ENCODE data around the gene NAALADL2.

DNA sequence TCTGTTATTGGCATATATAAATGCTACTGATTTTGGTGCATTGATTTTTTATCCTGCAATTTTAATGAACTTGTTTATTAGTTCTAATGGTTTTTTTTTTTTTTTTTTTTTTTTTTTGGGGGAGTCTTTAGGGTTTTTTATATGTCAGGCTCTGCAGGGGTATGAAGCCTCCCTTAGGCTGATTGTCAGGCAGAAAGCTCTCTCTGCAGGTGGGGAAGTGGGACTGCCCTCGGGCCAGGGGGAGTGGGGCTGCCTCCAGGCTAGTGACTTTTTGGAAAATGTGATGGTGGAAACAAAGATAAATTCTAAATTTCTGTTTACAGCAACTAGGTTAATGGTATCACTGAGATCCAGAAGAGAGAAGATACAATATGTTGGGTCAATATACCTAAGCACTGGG is 14.4 kb upstream of the NAALADL2 start:
- TF ChIP-seq, protein P1, sequence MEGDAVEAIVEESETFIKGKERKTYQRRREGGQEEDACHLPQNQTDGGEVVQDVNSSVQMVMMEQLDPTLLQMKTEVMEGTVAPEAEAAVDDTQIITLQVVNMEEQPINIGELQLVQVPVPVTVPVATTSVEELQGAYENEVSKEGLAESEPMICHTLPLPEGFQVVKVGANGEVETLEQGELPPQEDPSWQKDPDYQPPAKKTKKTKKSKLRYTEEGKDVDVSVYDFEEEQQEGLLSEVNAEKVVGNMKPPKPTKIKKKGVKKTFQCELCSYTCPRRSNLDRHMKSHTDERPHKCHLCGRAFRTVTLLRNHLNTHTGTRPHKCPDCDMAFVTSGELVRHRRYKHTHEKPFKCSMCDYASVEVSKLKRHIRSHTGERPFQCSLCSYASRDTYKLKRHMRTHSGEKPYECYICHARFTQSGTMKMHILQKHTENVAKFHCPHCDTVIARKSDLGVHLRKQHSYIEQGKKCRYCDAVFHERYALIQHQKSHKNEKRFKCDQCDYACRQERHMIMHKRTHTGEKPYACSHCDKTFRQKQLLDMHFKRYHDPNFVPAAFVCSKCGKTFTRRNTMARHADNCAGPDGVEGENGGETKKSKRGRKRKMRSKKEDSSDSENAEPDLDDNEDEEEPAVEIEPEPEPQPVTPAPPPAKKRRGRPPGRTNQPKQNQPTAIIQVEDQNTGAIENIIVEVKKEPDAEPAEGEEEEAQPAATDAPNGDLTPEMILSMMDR (IDR thresholded peaks at IDR 0.05; ENCODE audit: insufficient read depth, low read length, poor library complexity, severe bottlenecking): no peak
- TF ChIP-seq EZH2phosphoT487 (conservative IDR thresholded peaks at IDR 0.05; ENCODE audit: low read length): no peak
